Right lobe of liver (tissue), 6 donors: Measurements from ENCODE around the gene PPIL1. TPM values are rescaled to one million over a fixed set of nuclear protein-coding genes. Genes with fewer than 3 reads are reported as not detected.

Experiments
- ATAC-seq, 4 donors: fragments of 200-7000 bp; cut with Tn5 transposase; one replicate each; pipeline ENCODE4 v1.9.1; 2020; ENCODE audit warnings: mild to moderate bottlenecking in 4 of 4, moderate library complexity in 4 of 4
- DNase-seq, 3 donors: peaks; one replicate each; pipeline ENCODE4 v3.0.0-alpha.2; 2020
- H3K27ac ChIP-seq, 3 donors: fragments of 200-600 bp; one replicate each; pipeline ENCODE4 v1.8.0; 2022
- H3K27me3 ChIP-seq, 2 donors: fragments of 200-600 bp; one replicate each; pipeline ENCODE4 v1.8.0; 2022
- H3K36me3 ChIP-seq, 4 donors: fragments of 200-600 bp; sonication (generic) in 1 of 4; one replicate each; pipeline versions ENCODE4 v1.5.1 to v1.8.0; 2017 to 2022; ENCODE audit warnings: control low read depth in 1 of 4
- H3K4me1 ChIP-seq, 4 donors: fragments of 200-600 bp; sonication (generic) in 1 of 4; one replicate each; pipeline versions ENCODE4 v1.5.1 to v1.8.0; 2017 to 2022; ENCODE audit warnings: control low read depth in 1 of 4
- H3K4me3 ChIP-seq, 3 donors: fragments of 200-600 bp; one replicate each; pipeline ENCODE4 v1.8.0; 2022
- H3K9me3 ChIP-seq, 4 donors: fragments of 200-600 bp; sonication (generic) in 1 of 4; one replicate each; pipeline versions ENCODE4 v1.5.1 to v1.8.0; 2017 to 2022; ENCODE audit warnings: control low read depth in 1 of 4
- POLR2A ChIP-seq: fragments of 450-650 bp; IDR thresholded peaks from one replicate; pipeline ENCODE4 v1.6.1; 2017; ENCODE audit warnings: antibody characterized with exemption, mild to moderate bottlenecking
- WGBS: methylation state at CpG from one replicate; pipeline ENCODE4 v1.1.6; 2018; ENCODE audit warnings: low coverage, low lambda C conversion rate; ENCODE audit not compliant: insufficient coverage; ENCODE audit errors: missing lambda C conversion rate; 5-methylcytosine and 5-hydroxymethylcytosine counted together
- intact Hi-C, 2 donors: fragments of 100-400 bp; cut with DNase I; formaldehyde crosslinking; loops; one replicate each; pipeline versions ENCODE4 v1.11.2 to v1.14.1; 2022
- total RNA-seq, 6 experiments: library from RNA; depleted of rRNA in 2 of 6; stranded (reverse); fragments of >200 nt in 2 of 6; fragmentation: NEBNext Ultra II Directional in 3 of 6; extraction: Animal tissue kit (Norgen Biotek cat#: 25700) in 3 of 6; gene quantifications; one replicate each; pipeline versions ENCODE4 v1.1.0 to v1.2.4, GENCODE V29; 2016 to 2023
- TF ChIP-seq, protein P1 (sequence below), 4 donors: fragments of 200-600 bp in 3 of 4; fragments of 450-650 bp in 1 of 4; IDR thresholded peaks; one replicate each; pipeline versions ENCODE4 v1.5.1 to v1.8.0; 2016 to 2022; ENCODE audit warnings: antibody characterized with exemption in 4 of 4, mild to moderate bottlenecking in 2 of 4
- donor health status: DM: no; HTN: yes; CAD: no.
- donor health status: DM: no; HTN: no; CAD: no.
- donor health status: DM: no; HTN: no; CAD: no.
- donor health status: DM: no; HTN: yes; CAD: no.
- donor health status: DM: no; HTN: yes; CAD: no.

The PPIL1 gene
- total RNA-seq, 6 experiments from 2014 or later, result 11.2 to 29.2 (median 16.5) TPM

DNA sequence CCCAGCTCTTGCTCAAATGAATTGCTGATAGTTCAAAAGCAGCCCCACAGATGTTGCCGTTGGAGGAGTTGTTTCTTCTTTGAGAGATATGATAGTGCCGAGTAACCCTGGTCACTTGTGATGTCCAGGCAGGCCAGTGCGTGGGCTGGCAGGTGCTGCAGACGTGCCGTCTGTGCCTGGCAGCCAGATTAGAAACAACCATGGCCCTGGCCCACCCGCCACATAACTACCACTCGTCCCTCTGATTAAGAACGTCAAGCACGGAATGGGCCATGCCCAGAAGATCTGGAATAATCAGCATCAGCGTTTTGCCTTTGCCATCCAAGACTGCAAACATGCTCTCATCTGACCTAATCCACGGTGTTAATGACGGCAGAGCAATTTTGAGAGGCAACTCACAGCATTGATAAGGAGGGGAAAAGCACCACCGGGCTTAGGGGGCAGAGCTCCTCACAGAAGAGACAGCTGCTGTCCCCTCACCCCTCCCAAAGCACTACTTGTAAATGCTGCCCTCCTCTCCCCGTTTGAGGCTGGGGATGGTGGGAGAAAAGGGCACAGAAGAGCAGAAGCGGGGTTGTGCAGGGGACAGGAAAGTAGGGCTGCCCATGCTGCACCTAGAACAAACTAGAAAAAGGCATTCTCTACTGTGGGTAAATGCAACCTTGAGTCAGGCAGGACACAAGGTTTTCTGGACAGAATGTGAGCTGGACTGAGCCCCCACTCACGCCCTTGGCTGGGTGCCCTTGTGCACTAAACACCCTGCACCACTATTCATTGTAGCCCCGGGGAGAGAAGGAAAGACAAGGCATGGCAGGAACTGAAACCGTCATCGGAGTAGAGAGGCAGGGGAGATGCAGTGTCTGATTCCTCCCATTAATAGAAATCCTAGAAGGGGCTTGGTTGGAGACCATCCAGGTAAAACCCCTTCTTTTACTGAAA, 30.1 kb downstream of the PPIL1 start:
- peaks cover 0 to 10% (median 0%) of the 10 kb centered on the region in 4 donors for H3K4me1 ChIP-seq
- H3K36me3 ChIP-seq, result no peaks in the 10 kb centered on the region
- intact Hi-C loops, result loop anchor here (5.0 to 10.0 kb wide), 2 partner anchors 72 to 80 kb away; no protein-coding TSS in a partner anchor
- ATAC-seq (no peak), DNase-seq (no peak)
- WGBS, result 70% methylated on average over 12 of the region's 19 CpGs
- no peaks in the 10 kb centered on the region for H3K9me3 ChIP-seq
- no peak overlapping the region for H3K4me3 ChIP-seq
- H3K27me3 ChIP-seq, result no peaks in the 10 kb centered on the region
- TF ChIP-seq POLR2A, result no peak
- TF ChIP-seq, protein P1, sequence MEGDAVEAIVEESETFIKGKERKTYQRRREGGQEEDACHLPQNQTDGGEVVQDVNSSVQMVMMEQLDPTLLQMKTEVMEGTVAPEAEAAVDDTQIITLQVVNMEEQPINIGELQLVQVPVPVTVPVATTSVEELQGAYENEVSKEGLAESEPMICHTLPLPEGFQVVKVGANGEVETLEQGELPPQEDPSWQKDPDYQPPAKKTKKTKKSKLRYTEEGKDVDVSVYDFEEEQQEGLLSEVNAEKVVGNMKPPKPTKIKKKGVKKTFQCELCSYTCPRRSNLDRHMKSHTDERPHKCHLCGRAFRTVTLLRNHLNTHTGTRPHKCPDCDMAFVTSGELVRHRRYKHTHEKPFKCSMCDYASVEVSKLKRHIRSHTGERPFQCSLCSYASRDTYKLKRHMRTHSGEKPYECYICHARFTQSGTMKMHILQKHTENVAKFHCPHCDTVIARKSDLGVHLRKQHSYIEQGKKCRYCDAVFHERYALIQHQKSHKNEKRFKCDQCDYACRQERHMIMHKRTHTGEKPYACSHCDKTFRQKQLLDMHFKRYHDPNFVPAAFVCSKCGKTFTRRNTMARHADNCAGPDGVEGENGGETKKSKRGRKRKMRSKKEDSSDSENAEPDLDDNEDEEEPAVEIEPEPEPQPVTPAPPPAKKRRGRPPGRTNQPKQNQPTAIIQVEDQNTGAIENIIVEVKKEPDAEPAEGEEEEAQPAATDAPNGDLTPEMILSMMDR (IDR thresholded peaks at IDR 0.05), result no peak
- H3K27ac ChIP-seq, result no peak overlapping the region

DNA sequence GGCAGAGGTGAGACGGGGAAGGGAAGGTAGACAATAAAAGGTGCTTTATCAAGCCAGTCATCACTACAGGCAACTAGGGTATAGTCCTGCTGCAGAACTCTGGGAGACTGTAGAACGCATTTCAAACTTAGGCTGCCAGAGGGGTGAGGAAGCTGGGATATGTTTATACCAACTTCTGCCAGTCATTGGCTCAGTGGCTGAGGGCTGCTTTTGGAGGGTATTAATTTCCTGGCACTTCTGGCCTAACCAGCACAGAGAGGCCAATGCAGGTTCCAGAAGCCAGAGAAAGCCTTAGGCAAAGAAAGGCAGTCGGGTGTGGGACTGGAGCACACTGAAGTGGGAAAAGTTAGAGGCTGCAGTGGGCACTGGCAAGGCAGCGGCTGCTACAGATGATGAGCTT, 31.4 kb downstream of the PPIL1 start:
- TF ChIP-seq, protein P1 (IDR thresholded peaks at IDR 0.05), result no peak
- TF ChIP-seq POLR2A, result no peak
- Histone ChIP-seq H3K27ac (no peak overlapping the region), H3K4me3 (no peak overlapping the region), H3K36me3 (no peaks in the 10 kb centered on the region), H3K4me1 (peaks cover 0 to 10% (median 0%) of the 10 kb centered on the region in 4 donors), H3K9me3 (no peaks in the 10 kb centered on the region), H3K27me3 (no peaks in the 10 kb centered on the region)
- intact Hi-C loops, result loop anchor here (5.0 to 10.0 kb wide), 2 partner anchors 71 to 78 kb away; no protein-coding TSS in a partner anchor
- DNase-seq (no peak), ATAC-seq (no peak)
- WGBS, result 97% methylated on average over 3 of the region's 4 CpGs

DNA sequence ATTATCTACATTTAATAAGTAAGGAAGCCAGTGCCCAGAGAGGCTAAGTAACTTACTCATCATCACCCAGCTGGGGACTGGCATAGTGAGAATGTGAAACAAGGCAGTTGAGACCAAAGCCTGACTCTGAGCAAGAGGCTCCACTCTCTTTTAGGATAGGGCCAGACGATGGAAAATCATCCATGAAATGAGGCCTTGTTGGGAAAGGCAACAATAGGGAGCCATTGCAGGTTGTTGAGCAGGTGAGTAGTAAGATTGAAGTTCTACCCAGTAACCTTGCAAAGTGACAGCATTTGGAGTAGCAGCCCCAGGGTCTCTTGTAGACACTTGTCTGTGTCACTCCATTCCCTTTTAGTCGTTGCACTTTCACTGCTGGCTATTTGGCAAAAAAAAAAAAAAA, 32.8 kb downstream of the PPIL1 start:
- H3K27me3 ChIP-seq, result no peaks in the 10 kb centered on the region
- H3K36me3 ChIP-seq, result no peaks in the 10 kb centered on the region
- no peaks in the 10 kb centered on the region for H3K9me3 ChIP-seq
- WGBS, result 75% methylated on average over 2 of the region's 2 CpGs
- H3K4me1 ChIP-seq, result peaks cover 0 to 10% (median 0%) of the 10 kb centered on the region in 4 donors
- intact Hi-C loops, result loop anchor here (5.0 to 10.0 kb wide), 2 partner anchors 69 to 77 kb away; no protein-coding TSS in a partner anchor
- no peak overlapping the region for H3K27ac ChIP-seq
- TF ChIP-seq POLR2A, result no peak
- TF ChIP-seq, protein P1 (IDR thresholded peaks at IDR 0.05), result no peak
- ATAC-seq (no peak), DNase-seq (no peak)
- H3K4me3 ChIP-seq, result no peak overlapping the region

DNA sequence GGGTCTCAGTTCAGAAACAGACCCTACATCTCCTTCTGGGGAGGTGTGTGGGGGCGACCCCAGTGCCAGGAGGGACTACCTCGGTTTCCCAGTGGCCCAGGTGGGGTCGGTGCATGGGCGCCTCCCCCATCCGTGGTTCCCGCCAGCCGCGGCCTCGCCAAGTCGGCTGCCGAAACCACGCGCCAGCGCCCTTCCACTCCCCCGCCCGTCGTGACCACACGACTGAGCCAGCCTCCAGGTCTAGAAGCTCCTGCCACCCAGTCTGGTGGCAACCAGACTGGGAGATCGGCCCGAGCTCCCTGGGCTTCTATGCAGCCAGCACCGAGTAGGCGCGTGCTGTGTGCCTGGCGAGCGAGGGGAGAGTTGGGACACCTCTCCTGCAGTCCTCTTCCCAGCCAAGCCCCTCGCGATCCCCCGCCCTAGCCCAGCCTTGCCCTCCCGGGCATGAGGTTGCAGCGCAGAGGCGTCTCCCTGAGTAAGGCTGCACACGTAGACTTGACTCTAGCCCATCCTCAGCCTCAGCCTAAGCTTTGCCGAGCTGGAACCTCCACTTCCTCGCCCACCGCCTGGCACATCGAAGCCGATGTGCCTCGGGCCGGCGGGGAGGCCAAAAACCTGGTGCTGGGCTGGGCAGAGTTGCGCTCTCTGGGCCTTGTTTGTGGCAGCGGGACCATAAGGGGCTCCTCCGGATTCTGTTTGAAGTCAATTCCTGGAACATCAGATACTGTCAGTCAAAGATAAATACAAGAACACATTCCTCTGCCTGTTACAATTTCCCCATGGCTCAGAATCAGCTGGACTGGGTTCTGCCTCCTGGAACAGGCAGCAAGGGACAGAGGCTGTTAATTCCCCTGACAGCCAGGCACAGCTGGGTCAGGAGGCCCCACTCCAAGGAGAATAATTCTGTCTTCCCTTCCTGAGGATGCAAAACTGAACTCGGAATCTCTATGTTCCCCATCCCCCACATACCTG, 33.9 kb downstream of the PPIL1 start:
- no peaks in the 10 kb centered on the region for H3K36me3 ChIP-seq
- intact Hi-C loops, result loop anchor here (5.0 to 10.0 kb wide), 2 partner anchors 68 to 76 kb away; no protein-coding TSS in a partner anchor
- H3K4me3 ChIP-seq, result peak overlapping the region in 2 of 3 donors; percentile 16 to 28
- H3K27me3 ChIP-seq, result no peaks in the 10 kb centered on the region
- DNase-seq, result no peak
- TF ChIP-seq POLR2A, result no peak
- TF ChIP-seq, protein P1 (IDR thresholded peaks at IDR 0.05), result no peak
- H3K27ac ChIP-seq, result no peak overlapping the region
- no peaks in the 10 kb centered on the region for H3K9me3 ChIP-seq
- 9% methylated on average over 2 of the region's 44 CpGs for WGBS
- H3K4me1 ChIP-seq, result peaks cover 0 to 10% (median 0%) of the 10 kb centered on the region in 4 donors
- peak; percentile 17 to 48 (median 40) for ATAC-seq
